Colonic mucosa (tissue), 4 donors: Measurements from ENCODE around the gene MRPL1. TPM values are rescaled to one million over a fixed set of nuclear protein-coding genes. Genes with fewer than 3 reads are reported as not detected.

Experiments
- DNase-seq: peaks from one replicate; pipeline ENCODE4 v3.0.0-alpha.2; 2020
- H3K27ac ChIP-seq: fragments of 200-600 bp; one replicate; pipeline ENCODE4 v1.8.0; 2021
- H3K27me3 ChIP-seq: fragments of 200-600 bp; one replicate; pipeline ENCODE4 v1.8.0; 2021
- H3K36me3 ChIP-seq: fragments of 200-600 bp; one replicate; pipeline ENCODE4 v1.8.0; 2021
- H3K4me1 ChIP-seq: fragments of 200-600 bp; one replicate; pipeline ENCODE4 v1.8.0; 2021; ENCODE audit warnings: mild to moderate bottlenecking
- H3K4me3 ChIP-seq: fragments of 200-600 bp; one replicate; pipeline ENCODE4 v1.8.0; 2021
- H3K9ac ChIP-seq, 2 donors: one replicate each; pipeline ENCODE4 v1.7.0; 2013; ENCODE audit warnings: control low read depth in 2 of 2, low read depth in 2 of 2, low read length in 2 of 2
- H3K9me3 ChIP-seq: fragments of 200-600 bp; one replicate; pipeline ENCODE4 v1.8.0; 2021
- intact Hi-C: fragments of 100-400 bp; cut with DNase I; formaldehyde crosslinking; loops from one replicate; pipeline ENCODE4 v1.14.1; 2022
- total RNA-seq, 2 donors: library from RNA; stranded (reverse); fragmentation: NEBNext Ultra II Directional in 1 of 2; extraction: Animal tissue kit (Norgen Biotek cat#: 25700) in 1 of 2; gene quantifications; one replicate each; pipeline ENCODE4 v1.2.1, GENCODE V29; 2021
- TF ChIP-seq, protein P1 (sequence below): fragments of 200-600 bp; IDR thresholded peaks from one replicate; pipeline ENCODE4 v1.8.0; 2022; ENCODE audit warnings: antibody characterized with exemption, mild to moderate bottlenecking
- donor health status: healthy.
- donor health status: DM: no; HTN: no; CAD: no.
- donor health status: DM: no; HTN: no; CAD: no.

The MRPL1 gene
- total RNA-seq, 2 donors from 2014 or later = 37.2 to 42.3 TPM

DNA sequence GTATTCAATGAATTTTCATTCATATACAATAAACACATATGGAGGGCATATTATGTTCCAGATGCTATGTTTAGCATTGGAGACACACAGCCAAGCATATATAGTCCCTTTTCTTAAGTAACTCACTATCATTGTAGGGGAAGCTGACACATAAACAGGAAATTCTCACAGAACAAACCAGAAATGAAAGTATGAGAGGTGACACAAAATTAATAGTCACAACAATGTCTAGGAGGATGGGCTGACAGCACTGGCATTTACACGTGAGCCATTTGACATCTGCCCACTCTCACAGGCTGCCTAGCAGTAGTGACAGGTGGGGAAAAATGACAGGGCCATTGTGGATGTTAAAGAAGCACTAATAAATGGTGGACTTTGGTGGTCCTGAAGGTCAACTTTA lies 40.9 kb upstream of the MRPL1 start:
- Histone ChIP-seq H3K27ac (peak overlapping the region; percentile 100), H3K27me3 (no peaks in the 10 kb centered on the region), H3K4me1 (no peaks in the 10 kb centered on the region), H3K9me3 (no peaks in the 10 kb centered on the region), H3K36me3 (no peaks in the 10 kb centered on the region), H3K4me3 (no peak overlapping the region), H3K9ac (no peak overlapping the region)
- no peak for DNase-seq
- intact Hi-C loops = loop anchor here (5.0 kb wide), 1 partner anchor 41 kb away; the partner anchor contains the start of gene MRPL1
- TF ChIP-seq, protein P1, sequence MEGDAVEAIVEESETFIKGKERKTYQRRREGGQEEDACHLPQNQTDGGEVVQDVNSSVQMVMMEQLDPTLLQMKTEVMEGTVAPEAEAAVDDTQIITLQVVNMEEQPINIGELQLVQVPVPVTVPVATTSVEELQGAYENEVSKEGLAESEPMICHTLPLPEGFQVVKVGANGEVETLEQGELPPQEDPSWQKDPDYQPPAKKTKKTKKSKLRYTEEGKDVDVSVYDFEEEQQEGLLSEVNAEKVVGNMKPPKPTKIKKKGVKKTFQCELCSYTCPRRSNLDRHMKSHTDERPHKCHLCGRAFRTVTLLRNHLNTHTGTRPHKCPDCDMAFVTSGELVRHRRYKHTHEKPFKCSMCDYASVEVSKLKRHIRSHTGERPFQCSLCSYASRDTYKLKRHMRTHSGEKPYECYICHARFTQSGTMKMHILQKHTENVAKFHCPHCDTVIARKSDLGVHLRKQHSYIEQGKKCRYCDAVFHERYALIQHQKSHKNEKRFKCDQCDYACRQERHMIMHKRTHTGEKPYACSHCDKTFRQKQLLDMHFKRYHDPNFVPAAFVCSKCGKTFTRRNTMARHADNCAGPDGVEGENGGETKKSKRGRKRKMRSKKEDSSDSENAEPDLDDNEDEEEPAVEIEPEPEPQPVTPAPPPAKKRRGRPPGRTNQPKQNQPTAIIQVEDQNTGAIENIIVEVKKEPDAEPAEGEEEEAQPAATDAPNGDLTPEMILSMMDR = no peak

DNA sequence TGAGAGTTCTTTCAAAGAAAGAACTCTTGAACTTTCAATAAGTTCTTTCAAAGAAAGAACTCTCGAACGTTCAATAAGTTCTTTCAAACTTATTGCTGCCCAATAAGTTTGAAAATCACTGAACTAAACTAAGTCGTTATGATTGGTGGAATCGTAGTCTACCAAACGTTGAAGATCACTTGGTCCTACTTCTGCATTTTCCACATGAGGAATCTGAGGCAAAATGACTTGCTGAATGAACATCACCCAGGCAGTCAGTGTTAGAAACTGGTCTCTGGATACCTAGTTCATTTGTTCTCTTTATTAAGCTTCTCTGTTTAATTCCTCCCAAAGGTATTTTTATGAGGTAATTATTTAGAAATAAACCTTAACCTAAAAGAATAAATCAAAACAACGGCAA lies 36.4 kb upstream of the MRPL1 start:
- Histone ChIP-seq H3K36me3 (no peaks in the 10 kb centered on the region), H3K27ac (no peak overlapping the region), H3K4me1 (no peaks in the 10 kb centered on the region), H3K9me3 (no peaks in the 10 kb centered on the region), H3K4me3 (no peak overlapping the region), H3K27me3 (no peaks in the 10 kb centered on the region), H3K9ac (no peak overlapping the region)
- DNase-seq = no peak
- TF ChIP-seq, protein P1 = no peak
- intact Hi-C loops = no loop called here

DNA sequence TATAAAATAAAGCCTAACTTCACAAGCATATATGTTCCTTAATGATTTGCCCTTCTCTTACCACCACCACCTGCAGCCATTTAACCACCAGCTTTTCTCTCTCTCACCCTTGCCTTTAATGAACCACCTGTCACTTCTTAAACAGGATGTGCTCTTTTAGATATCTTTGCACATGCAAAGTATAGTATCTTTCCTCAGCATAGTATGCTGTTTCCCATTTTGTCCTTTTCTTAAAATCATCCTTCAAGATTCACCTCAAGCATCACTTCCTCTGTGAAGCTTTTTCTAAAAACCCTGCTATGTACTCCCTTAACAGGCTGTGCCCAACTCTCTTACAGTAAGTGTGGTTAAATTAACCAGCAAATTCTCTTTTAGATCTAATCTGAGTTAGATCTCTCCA lies 35.3 kb upstream of the MRPL1 start:
- Histone ChIP-seq H3K9ac (no peak overlapping the region), H3K27me3 (no peaks in the 10 kb centered on the region), H3K4me1 (no peaks in the 10 kb centered on the region), H3K4me3 (no peak overlapping the region), H3K27ac (no peak overlapping the region), H3K9me3 (no peaks in the 10 kb centered on the region), H3K36me3 (no peaks in the 10 kb centered on the region)
- intact Hi-C loops = no loop called here
- TF ChIP-seq, protein P1 = no peak
- no peak for DNase-seq

DNA sequence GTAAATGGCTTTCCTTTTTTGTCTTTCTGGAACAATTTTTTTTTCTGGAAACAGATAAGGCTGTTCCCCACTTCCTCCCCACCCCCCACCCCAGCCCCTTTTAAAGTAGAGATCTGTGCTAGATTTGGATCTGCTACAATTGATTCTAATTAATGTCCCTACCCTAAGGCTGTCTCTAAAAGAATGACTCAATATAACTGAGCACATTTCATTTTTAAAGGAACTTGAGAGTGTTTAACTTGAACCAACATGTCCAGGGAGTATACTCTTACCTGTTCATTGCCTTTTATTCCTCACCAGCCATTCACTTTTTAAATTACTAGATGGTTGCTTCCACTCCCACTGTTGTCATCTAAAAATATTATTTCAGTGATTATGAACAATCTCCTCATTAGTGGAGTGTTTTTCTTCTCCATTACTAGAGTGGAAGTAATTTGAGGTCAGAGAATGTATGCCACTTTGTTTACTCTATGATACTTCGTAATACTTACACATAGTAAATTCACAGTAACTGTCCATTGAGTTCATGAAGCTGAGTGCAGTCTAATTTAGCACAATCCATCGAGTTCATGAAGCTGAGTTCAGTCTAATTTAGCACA lies 29.4 kb upstream of the MRPL1 start:
- Histone ChIP-seq H3K4me3 (no peak overlapping the region), H3K27ac (no peak overlapping the region), H3K27me3 (no peaks in the 10 kb centered on the region), H3K9ac (no peak overlapping the region), H3K36me3 (no peaks in the 10 kb centered on the region), H3K4me1 (no peaks in the 10 kb centered on the region), H3K9me3 (no peaks in the 10 kb centered on the region)
- no peak for DNase-seq
- TF ChIP-seq, protein P1 = no peak
- intact Hi-C loops = no loop called here

DNA sequence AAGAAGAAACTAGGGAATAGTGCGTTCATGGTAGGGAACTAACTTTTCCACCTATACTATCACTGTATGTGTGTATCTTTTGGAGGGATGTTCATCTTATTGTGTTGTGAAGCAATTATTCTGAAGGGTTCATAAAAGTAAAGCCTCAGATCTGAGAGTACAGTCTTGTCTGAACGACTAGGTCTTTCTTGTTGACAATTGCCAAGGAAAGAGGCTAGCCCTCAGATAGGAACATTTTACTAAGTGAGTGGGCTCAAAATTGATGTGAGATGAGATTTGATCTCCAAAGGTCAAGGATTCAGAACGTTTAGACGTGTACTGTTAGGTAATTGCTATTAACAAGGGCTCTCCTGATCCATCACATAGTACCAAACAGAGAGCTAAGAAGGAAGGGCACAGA lies 28.2 kb upstream of the MRPL1 start:
- no peaks in the 10 kb centered on the region for H3K36me3 ChIP-seq
- H3K4me1 ChIP-seq = no peaks in the 10 kb centered on the region
- TF ChIP-seq, protein P1 = no peak
- H3K4me3 ChIP-seq = no peak overlapping the region
- no peaks in the 10 kb centered on the region for H3K9me3 ChIP-seq
- no peak overlapping the region for H3K27ac ChIP-seq
- no peak for DNase-seq
- intact Hi-C loops = no loop called here
- no peak overlapping the region for H3K9ac ChIP-seq
- no peaks in the 10 kb centered on the region for H3K27me3 ChIP-seq
